Esophagus squamous epithelium (tissue), 4 donors: ENCODE data around the gene ILK.

ENCODE experiments used
- CTCF ChIP-seq, 6 experiments: fragments of 450-650 bp in 4 of 6; fragments of 200-600 bp in 2 of 6; sonication (generic) in 2 of 6; IDR thresholded peaks; one replicate each; pipeline ENCODE4 v1.5.1; 2016 to 2019; ENCODE audit warnings: antibody characterized with exemption in 6 of 6, mild to moderate bottlenecking in 4 of 6, moderate library complexity in 4 of 6
- POLR2A ChIP-seq, 4 donors: fragments of 450-650 bp; IDR thresholded peaks; one replicate each; pipeline ENCODE4 v1.6.1; 2017; ENCODE audit warnings: antibody characterized with exemption in 4 of 4, mild to moderate bottlenecking in 4 of 4, moderate library complexity in 3 of 4

GRCh38 chr11:6563121-6563619 lies 40.4 kb upstream of the ILK start:
- TF ChIP-seq CTCF (IDR thresholded peaks at IDR 0.05) (no peak), POLR2A (IDR thresholded peaks at IDR 0.05) (no peak)
